HG03064 (cell line): ENCODE data around the gene ITGA11.

Experiments
- ATAC-seq: cut with Tn5 transposase; IDR thresholded peaks from one replicate; pipeline ENCODE4 v1.9.1; 2021; ENCODE audit warnings: low read depth; ENCODE audit not compliant: unreplicated experiment

ITGA11 gene

DNA sequence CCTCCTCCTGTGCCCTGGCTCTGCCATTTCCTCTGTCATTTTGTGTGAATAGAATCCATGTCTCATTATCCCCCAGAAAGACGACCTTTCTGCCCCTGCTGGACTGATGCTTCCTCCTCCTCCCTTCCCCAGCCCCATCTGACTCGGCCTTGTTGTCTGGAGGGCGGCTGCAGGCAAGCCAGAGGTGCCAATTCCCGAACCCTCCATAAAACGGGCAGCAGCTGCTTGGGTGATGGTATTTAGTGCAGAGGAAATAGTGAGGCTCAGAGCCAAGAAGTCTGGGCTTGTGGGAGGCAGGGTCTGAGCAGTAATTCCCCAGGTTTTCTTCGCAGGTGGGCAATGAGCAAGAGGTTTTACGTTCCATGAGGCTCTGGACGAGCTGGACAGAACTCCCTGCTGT lies 71.2 kb downstream of the ITGA11 start:
- no peak for ATAC-seq

DNA sequence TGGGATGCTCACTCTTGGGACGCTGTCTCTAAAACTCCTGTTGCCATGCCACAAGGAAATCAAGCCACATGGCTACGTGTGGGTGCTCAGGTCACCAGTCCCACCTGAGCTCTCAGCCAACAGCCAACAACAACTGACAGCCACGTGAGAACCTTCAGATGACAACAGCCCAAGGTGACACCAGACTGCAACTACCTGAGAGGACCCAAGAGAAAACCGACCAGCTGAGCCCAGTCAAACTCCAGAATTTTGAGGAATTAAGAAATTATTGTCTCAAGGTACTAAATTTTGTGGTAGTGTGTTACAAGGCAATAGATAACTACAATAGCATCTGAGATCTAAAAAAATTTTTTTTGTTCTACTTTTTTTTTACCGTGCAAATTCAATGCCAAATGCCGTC lies 75.2 kb downstream of the ITGA11 start:
- no peak for ATAC-seq

GRCh38 chr15:68354923-68355322 lies 77.0 kb downstream of the ITGA11 start:
- no peak for ATAC-seq

DNA sequence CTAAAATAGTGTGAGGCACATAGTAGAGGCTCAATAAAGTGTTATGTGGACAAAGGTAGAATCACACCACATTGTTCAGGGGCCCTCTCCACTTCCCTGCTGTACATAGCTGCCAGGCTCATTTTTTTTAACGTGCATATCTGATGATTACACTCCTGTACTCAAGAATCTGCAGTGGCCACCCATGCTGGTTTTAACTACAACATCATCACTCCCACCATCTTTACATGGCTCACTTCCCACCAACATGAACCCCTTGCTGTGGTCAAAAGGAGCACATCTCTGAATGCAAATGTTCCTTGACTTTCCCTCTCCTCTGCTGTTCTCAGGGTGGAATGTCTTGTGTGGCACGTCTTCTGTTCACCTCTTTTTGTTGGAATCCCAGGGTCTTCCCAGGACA lies 77.7 kb downstream of the ITGA11 start:
- ATAC-seq, result no peak

GRCh38 chr15:68353421-68354135 lies 78.4 kb downstream of the ITGA11 start:
- ATAC-seq, result no peak

DNA sequence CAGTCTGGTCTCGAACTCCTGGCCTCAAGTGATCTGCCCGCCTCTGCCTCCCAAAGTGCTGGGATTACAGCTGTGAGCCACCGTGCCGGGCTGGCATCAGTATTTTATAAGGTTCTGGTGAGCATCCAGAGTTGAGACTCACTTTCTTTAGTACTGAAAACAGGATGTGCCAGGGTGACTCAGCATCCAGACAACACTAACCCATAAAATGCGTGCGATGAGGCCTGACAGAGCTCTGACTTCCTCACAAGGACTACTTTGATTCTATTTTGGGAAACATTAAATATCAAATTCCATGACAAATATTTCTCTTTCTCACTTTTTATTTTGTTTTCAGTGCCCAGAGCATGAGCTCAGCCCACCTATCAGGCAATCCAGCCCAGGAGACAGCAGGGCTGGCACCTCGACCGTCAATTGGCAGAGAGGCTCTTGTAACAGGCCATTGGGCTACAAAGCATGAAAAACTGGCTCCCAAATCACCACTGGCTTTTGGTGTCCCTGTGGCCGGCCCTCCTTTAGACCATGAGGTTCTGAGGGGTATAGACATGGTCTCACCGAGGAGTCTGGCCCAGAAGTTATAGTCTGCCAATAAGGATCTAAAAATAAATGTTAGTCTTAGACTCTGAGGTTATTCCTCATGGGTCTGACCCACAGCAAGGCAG lies 79.4 kb downstream of the ITGA11 start:
- ATAC-seq, result no peak

DNA sequence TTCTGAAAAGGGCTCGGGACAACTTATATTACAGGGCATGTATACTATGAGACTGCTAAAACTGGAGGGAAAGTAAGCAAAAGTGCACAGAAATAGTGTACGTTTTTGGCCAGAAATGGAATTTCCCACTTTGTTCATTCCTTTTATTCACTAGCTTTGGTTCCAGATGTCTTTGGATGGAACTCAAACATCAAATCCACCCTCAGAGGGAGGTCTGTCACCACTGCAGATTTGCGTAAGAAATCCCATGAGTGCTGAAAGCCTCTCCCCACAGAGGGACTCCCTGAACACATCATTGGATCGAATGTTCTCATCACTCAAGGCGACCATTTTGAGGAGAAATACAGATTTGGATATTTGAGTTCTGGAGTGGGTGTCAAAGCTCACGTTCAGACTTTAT lies 82.8 kb downstream of the ITGA11 start:
- ATAC-seq, result no peak

- no peak for ATAC-seq
These were observed 83.4 kb downstream of the ITGA11 start for GRCh38 chr15:68348606-68349005.

GRCh38 chr15:68348081-68348480 lies 83.9 kb downstream of the ITGA11 start:
- ATAC-seq, result no peak

GRCh38 chr15:68347392-68347791 lies 84.6 kb downstream of the ITGA11 start:
- ATAC-seq, result no peak

- no peak for ATAC-seq
These were observed 85.0 kb downstream of the ITGA11 start for GRCh38 chr15:68346979-68347378.

DNA sequence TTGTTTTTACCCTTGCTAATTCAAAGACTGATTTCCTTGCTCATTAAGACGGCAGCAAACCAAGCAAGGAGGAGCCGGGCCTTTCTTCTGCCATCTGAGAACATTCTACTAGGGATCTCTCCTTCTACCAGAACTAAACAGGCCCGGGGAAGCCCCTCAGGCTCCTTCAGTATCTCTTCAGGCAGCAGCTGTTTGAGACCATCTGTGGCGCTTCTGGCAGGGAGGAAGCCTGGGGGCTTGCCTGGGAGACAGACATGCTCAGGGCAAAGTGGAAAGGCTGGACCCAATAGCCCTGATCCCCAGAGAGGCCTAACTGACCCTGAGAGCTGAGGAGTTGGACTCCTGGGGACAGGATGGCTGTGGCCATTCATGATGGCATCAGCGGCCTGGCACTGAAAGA lies 86.5 kb downstream of the ITGA11 start:
- ATAC-seq, result no peak

DNA sequence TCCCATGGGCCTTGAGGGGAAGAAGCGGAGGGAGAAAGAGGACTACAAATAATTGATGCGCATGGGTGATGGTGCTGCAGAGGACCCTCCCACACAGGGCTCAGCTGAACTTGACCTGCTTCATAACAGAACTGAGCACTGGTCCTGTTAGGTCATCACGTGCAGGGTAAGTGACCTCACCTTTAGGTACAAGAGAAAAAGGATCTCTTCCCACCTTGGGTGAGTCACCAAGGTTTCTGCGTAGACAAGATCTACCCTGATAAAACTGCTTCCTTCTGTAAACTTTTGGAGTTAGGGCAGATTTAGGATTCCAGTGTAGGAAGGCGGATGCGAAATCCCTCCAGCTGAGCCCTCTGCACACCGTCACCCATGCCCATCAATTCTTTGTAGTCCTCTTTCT lies 87.4 kb downstream of the ITGA11 start:
- no peak for ATAC-seq

DNA sequence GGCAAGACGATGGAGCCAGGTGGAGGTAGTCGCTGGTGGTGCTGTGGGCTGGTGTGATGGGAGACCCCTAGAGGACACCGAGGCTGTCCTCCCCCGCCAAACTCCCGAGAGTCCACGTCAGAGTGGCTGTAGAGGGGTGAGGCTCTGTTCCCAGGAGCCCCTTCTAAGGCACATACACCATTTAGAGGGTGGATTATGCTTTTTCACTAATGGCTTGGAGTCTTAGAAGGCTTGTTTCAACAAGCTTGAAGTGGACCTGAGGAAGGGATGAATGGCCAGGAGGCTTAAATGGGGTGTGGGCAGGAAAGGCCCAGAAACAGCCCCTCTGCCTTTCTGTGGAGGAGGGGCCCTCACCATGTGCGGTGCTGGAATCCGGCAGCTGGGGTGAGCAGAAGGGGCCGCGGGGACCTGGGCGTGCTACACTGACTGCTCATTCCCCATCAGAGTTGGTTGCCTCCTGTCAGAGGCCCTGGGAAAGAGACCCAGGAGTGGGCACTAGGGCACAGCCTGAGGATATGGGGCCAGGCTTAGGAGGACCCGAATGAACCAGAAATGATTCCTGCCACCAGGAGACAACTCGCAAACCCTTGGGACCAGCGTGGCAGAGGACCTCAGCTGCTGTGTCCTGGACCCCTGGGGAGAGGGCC lies 88.3 kb downstream of the ITGA11 start:
- no peak for ATAC-seq

- no peak for ATAC-seq
These were observed 89.9 kb downstream of the ITGA11 start for GRCh38 chr15:68341760-68342725.

GRCh38 chr15:68340726-68341671 lies 91.0 kb downstream of the ITGA11 start:
- no peak for ATAC-seq

DNA sequence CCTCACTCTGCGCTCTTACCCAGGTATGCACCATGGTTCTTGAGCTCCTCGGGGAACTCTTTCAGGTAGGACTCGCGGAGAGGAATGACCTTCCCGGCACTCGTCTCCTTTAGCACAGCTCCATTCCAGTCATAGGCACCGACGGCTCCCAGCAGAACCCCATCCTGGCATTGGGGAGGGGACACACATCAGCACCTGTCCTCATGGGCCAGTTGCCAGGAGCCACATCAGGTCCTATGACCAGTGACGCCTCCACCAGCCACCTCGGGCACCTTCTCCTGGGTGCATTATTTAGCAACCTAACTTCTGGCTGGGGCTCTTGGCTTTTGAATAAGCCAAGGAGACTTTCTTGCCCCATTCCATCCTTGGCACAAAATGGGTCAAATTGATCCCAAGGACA lies 92.5 kb downstream of the ITGA11 start:
- ATAC-seq, result no peak

DNA sequence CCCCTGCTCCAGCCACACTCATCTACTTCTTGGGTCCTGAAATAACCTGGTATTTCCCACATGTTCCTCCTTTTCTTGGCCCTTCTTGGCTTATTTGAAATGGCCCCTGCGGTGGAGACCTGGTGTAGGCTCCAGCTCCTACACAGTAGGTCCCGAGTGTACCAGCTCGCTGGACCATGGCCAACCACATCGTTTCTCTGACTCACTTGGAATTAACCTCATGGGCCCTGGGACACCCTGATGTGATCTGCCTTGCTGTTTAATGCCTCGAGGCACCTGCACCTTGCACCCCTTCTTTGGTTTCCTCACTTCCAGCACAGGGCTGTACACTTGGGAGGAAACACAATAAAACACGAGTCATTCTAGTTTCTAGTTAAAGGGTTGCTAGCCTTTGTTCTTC lies 94.1 kb downstream of the ITGA11 start:
- ATAC-seq, result no peak

DNA sequence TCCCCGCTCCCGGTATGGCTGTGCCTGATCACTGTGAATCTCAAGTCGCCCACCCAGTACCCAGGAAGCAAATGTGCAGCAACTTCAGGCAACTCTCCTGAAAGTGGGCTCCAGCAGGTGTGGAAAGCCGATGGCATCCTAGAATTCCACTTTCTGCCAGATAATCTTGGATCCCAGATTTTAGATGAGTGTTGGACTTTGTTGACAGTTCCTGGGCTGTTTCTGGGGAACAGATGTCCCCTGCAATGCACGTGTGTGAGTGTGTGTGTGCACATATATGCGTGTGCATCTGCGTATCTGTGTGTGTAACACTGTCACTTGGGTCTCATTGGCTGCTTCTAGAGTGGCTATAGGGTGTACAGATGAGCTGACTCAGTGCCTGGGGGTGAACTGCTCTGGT lies 95.4 kb downstream of the ITGA11 start:
- ATAC-seq, result no peak

DNA sequence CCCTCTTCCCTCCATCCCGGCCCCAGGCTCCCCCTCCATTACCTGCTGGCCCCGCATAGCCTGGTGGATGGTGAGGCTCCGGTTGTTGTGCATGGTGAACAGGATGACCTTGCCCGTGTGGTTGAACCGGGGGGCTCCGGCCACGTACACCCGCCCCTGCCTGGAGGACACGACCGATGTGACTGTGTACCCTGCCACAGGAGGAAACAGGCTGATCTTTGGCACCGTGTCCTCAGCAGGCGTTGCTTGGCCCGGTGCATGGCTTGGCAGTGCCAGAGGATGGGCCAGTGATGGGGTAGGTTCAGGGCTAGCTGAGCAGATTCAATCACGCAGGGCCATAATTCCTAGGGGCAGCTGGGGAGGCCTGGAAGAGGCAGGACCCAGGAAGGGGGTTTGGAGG lies 96.3 kb downstream of the ITGA11 start:
- ATAC-seq, result no peak
